Epithelial cell of proximal tubule (primary cell): ENCODE data around the gene RPL27. TPM values are rescaled to one million over a fixed set of nuclear protein-coding genes. Genes with fewer than 3 reads are reported as not detected.

Source experiments
- DNase-seq: peaks from one replicate; pipeline ENCODE4 v3.0.0-alpha.2; 2011; ENCODE audit warnings: low read depth
- H3K4me3 ChIP-seq: 2 replicates; pipeline ENCODE4 v1.5.1; 2011; ENCODE audit warnings: low read depth, mild to moderate bottlenecking, low read length
- CTCF ChIP-seq: conservative IDR thresholded peaks from 2 replicates; pipeline ENCODE4 v1.5.1; 2012; ENCODE audit warnings: low read depth, mild to moderate bottlenecking, low read length
- total RNA-seq: library from RNA; depleted of rRNA; stranded (reverse); fragments of >200 nt; gene quantifications from 2 replicates; pipeline ENCODE4 v1.2.3, GENCODE V29; 2015

RPL27 gene
- total RNA-seq, 1 donor from 2014 or later: 1,399 TPM

DNA sequence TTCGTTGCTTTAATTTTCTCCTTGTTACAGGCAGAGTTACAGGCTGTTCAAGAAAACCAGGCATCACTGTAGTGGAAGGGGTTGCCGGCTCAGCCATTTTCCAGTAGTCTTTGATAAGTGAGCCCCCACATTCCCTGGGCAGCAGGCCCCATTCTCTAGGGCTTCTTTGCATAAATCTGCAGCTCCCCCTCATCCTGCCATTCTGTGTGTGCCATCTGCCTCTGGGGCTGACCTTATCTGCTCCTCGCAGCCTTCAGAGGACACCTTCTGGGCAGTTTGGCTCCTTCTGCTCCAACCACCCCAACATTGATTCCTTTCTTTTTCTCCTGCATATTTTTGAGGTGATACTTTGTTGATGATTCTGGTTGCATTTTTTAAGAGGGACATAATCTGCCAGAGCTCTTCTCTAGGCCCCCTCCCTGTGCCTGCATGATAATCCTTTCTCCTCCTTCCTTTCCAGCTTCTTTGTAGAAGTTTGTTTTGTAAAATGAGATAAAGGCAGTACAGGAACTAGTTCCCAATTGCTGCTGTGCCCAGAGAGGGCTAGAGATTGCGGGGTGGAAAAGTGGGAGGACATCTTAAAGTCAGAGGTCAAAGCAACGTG, 43.9 kb downstream of the RPL27 start:
- H3K4me3 ChIP-seq: no peak overlapping the region
- TF ChIP-seq CTCF: no peak
- no peak for DNase-seq

GRCh38 chr17:43043307-43043706, 45.1 kb downstream of the RPL27 start:
- H3K4me3 ChIP-seq: no peak overlapping the region
- no peak for TF ChIP-seq CTCF
- DNase-seq: no peak

DNA sequence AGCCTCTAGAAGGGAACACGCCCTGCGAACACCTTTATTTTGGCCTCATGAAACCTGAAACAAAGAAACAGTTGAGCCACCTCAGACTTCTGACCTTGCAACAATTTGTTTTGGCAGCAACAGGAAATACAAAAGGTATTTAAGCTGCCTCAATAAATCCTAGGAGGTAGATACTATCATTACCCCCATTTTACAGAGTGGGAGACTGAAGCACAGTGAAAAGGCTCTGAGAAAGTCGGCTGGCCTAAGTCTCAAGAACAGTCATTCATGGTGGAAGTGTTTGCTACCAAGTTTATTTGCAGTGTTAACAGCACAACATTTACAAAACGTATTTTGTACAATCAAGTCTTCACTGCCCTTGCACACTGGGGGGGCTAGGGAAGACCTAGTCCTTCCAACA, 45.8 kb downstream of the RPL27 start:
- no peak for DNase-seq
- TF ChIP-seq CTCF: no peak
- no peak overlapping the region for H3K4me3 ChIP-seq

GRCh38 chr17:43051969-43052368, 53.8 kb downstream of the RPL27 start:
- no peak for TF ChIP-seq CTCF
- no peak for DNase-seq
- no peak overlapping the region for H3K4me3 ChIP-seq

Other genes with a start within 250 kb of the RPL27 start
- gene RAMP2, start 237.2 kb upstream of the RPL27 start, total RNA-seq: 1.0 and 4.3 TPM in 2 replicates
- gene VPS25, start 225.0 kb upstream of the RPL27 start, total RNA-seq: 90.1 and 136 TPM in 2 replicates
- gene WNK4, start 217.8 kb upstream of the RPL27 start, total RNA-seq: 2.3 and 11.3 TPM in 2 replicates
- 85.6 and 95.0 TPM in 2 replicates for gene COA3, start 199.7 kb upstream of the RPL27 start, total RNA-seq
- not detected in 2 replicates for gene CNTD1, start 199.6 kb upstream of the RPL27 start, total RNA-seq
- 52.2 and 68.4 TPM in 2 replicates for gene BECN1, start 174.1 kb upstream of the RPL27 start, total RNA-seq
- 126 and 190 TPM in 2 replicates for gene PSME3, start 165.0 kb upstream of the RPL27 start, total RNA-seq
- 0.22 TPM in 1 of 2 replicates, not detected in the other for gene AOC2, start 153.8 kb upstream of the RPL27 start, total RNA-seq
- gene AOC3, start 147.2 kb upstream of the RPL27 start, total RNA-seq: not detected in 2 replicates
- not detected in 2 replicates for gene G6PC1, start 97.6 kb upstream of the RPL27 start, total RNA-seq
- gene AARSD1, start 34.0 kb upstream of the RPL27 start, total RNA-seq: 23.0 and 39.1 TPM in 2 replicates
- gene PTGES3L, start 18.3 kb upstream of the RPL27 start, total RNA-seq: 1.3 and 2.5 TPM in 2 replicates
- gene RUNDC1, start 17.9 kb upstream of the RPL27 start, total RNA-seq: 8.1 and 14.0 TPM in 2 replicates
- gene IFI35, start 8.4 kb downstream of the RPL27 start, total RNA-seq: 17.6 and 21.2 TPM in 2 replicates
- 205 and 243 TPM in 2 replicates for gene VAT1, start 24.0 kb downstream of the RPL27 start, total RNA-seq
- gene RND2, start 26.8 kb downstream of the RPL27 start, total RNA-seq: 0.36 and 0.40 TPM in 2 replicates
- gene BRCA1, start 126.9 kb downstream of the RPL27 start, total RNA-seq: 29.5 and 42.0 TPM in 2 replicates
- 32.1 and 33.6 TPM in 2 replicates for gene NBR1, start 172.8 kb downstream of the RPL27 start, total RNA-seq
- 3.2 and 3.3 TPM in 2 replicates for gene TMEM106A, start 213.5 kb downstream of the RPL27 start, total RNA-seq
- gene CCDC200, start 230.2 kb downstream of the RPL27 start, total RNA-seq: not detected in 2 replicates
- not detected in 2 replicates for gene RNU2-1, start 235.6 kb downstream of the RPL27 start, total RNA-seq